ENCODE data around the gene LIPC.

GRCh38 chr15:58462973-58463663 lies 31.3 kb downstream of the LIPC start:
- TF ChIP-seq CTCF (IDR thresholded peaks at IDR 0.05; ENCODE audit: low read depth, low read length) = no peak
- TF ChIP-seq POLR2A (IDR thresholded peaks at IDR 0.05; ENCODE audit: extremely low read depth, insufficient read length) = no peak
- TF ChIP-seq MYC (IDR thresholded peaks at IDR 0.05; ENCODE audit: low read depth, low read length) = no peak
